Lower leg skin (tissue), 4 donors: ENCODE measurements around the gene NACC1. TPM values are rescaled to one million over a fixed set of nuclear protein-coding genes. Genes with fewer than 3 reads are reported as not detected.

Source experiments
- DNase-seq, 2 donors: peaks; one replicate each; pipeline ENCODE4 v3.0.0-alpha.2; 2019; ENCODE audit warnings: low spot score in 2 of 2
- H3K4me3 ChIP-seq: fragments of 200-600 bp; sonication (generic); 2 replicates; pipeline ENCODE4 v1.5.1; 2017; ENCODE audit warnings: mild to moderate bottlenecking, low read depth; ENCODE audit not compliant: poor library complexity, severe bottlenecking
- CTCF ChIP-seq, 3 donors: fragments of 450-650 bp; IDR thresholded peaks; one replicate each; pipeline ENCODE4 v1.5.1; 2016; ENCODE audit warnings: antibody characterized with exemption in 3 of 3, mild to moderate bottlenecking in 3 of 3, moderate library complexity in 2 of 3
- POLR2A ChIP-seq, 2 donors: fragments of 450-650 bp; IDR thresholded peaks; one replicate each; pipeline ENCODE4 v1.6.1; 2016 to 2017; ENCODE audit warnings: antibody characterized with exemption in 2 of 2, mild to moderate bottlenecking in 1 of 2, moderate library complexity in 1 of 2
- WGBS, 2 donors: methylation state at CpG; one replicate each; pipeline ENCODE4 v1.1.5; 2018; 5-methylcytosine and 5-hydroxymethylcytosine counted together
- intact Hi-C: fragments of 100-400 bp; cut with DNase I; formaldehyde crosslinking; loops from one replicate; pipeline ENCODE4 v1.15.0; 2023; ENCODE audit warnings: low total_unique reads
- total RNA-seq, 4 donors: library from RNA; depleted of rRNA; stranded (reverse); fragments of >200 nt; gene quantifications; one replicate each; pipeline ENCODE4 v1.1.0, GENCODE V29; 2016

Gene NACC1
- total RNA-seq, 4 donors from 2014 or later, result 21.4 to 46.1 (median 39.8) TPM

GRCh38 chr19:13083627-13084026, 34.4 kb upstream of the NACC1 start:
- intact Hi-C loops, result no loop called here
- TF ChIP-seq CTCF (IDR thresholded peaks at IDR 0.05), result no peak
- TF ChIP-seq POLR2A (IDR thresholded peaks at IDR 0.05), result no peak

GRCh38 chr19:13085666-13086065, 32.4 kb upstream of the NACC1 start:
- TF ChIP-seq POLR2A (IDR thresholded peaks at IDR 0.05) (no peak), CTCF (IDR thresholded peaks at IDR 0.05) (no peak)
- intact Hi-C loops, result no loop called here
- no peak overlapping the region for H3K4me3 ChIP-seq
- 34 to 38% methylated on average over 7 of the region's 7 CpGs for WGBS, 2 donors
- DNase-seq, result no peak

More at GRCh38 chr19:13083627-13084026, 34.4 kb upstream of the NACC1 start:
- 63 to 82% methylated on average over 4 to 9 of the region's 9 CpGs for WGBS, 2 donors
- no peak overlapping the region for H3K4me3 ChIP-seq
- DNase-seq, result no peak

GRCh38 chr19:13086341-13086740, 31.7 kb upstream of the NACC1 start:
- intact Hi-C loops, result no loop called here
- TF ChIP-seq POLR2A (IDR thresholded peaks at IDR 0.05), result no peak
- TF ChIP-seq CTCF (IDR thresholded peaks at IDR 0.05), result no peak
- DNase-seq, result no peak
- no peak overlapping the region for H3K4me3 ChIP-seq
- WGBS, 2 donors, result 46 to 73% methylated on average over 2 of the region's 2 CpGs

- no peak for DNase-seq
- intact Hi-C loops, result no loop called here
- WGBS, 2 donors, result 74 to 77% methylated on average over 11 to 12 of the region's 12 CpGs
- H3K4me3 ChIP-seq, result no peak overlapping the region
- TF ChIP-seq CTCF (IDR thresholded peaks at IDR 0.05), result no peak
- no peak for TF ChIP-seq POLR2A (IDR thresholded peaks at IDR 0.05)
Measured at GRCh38 chr19:13087295-13087694, 30.8 kb upstream of the NACC1 start.

GRCh38 chr19:13087795-13088537, 30.1 kb upstream of the NACC1 start:
- no peak for DNase-seq
- no peak for TF ChIP-seq CTCF (IDR thresholded peaks at IDR 0.05)
- no peak for TF ChIP-seq POLR2A (IDR thresholded peaks at IDR 0.05)
- H3K4me3 ChIP-seq, result no peak overlapping the region
- 86 to 88% methylated on average over 35 to 37 of the region's 37 CpGs for WGBS, 2 donors
- intact Hi-C loops, result no loop called here
